H1 (cell line): ENCODE data around the gene SLC1A1. TPM values are rescaled to one million over a fixed set of nuclear protein-coding genes. Genes with fewer than 3 reads are reported as not detected.

Source experiments
- ASH2L ChIP-seq: fragments of 200-600, 300-600 bp; sonication (generic); IDR thresholded peaks from one replicate; pipeline ENCODE4 v1.7.1; 2017; ENCODE audit warnings: low read length
- BACH1 ChIP-seq: IDR thresholded peaks from 2 replicates; pipeline ENCODE4 v1.6.1; 2012; ENCODE audit warnings: low read length, improper control_type of control experiment
- EGR1 ChIP-seq: IDR thresholded peaks from 2 replicates; pipeline ENCODE4 v1.6.1; 2011; ENCODE audit warnings: low read depth, low read length, borderline replicate concordance
- JUN ChIP-seq: IDR thresholded peaks from 2 replicates; pipeline ENCODE4 v1.6.1; 2011; ENCODE audit warnings: low read depth, mild to moderate bottlenecking, improper control_type of control experiment, low read length
- KDM5A ChIP-seq: fragments of 200-600 bp; IDR thresholded peaks from 2 replicates; pipeline ENCODE4 v1.7.1; 2012; ENCODE audit warnings: mild to moderate bottlenecking, low read length, inconsistent platforms, mixed read lengths
- RXRA ChIP-seq: IDR thresholded peaks from 2 replicates; pipeline ENCODE4 v1.6.1; 2011; ENCODE audit warnings: low read depth, mild to moderate bottlenecking, low read length, moderate library complexity; ENCODE audit not compliant: insufficient read depth
- SP4 ChIP-seq: IDR thresholded peaks from 2 replicates; pipeline ENCODE4 v1.6.1; 2012; ENCODE audit warnings: low read length, inconsistent platforms
- TAF7 ChIP-seq: optimal IDR thresholded peaks from 2 replicates; pipeline ENCODE3; 2011; ENCODE audit warnings: low read depth, mild to moderate bottlenecking, inconsistent platforms, low read length, moderate library complexity, borderline replicate concordance
- TBP ChIP-seq: IDR thresholded peaks from 2 replicates; pipeline ENCODE4 v1.6.1; 2011; ENCODE audit warnings: low read depth, low read length, improper control_type of control experiment
- polyA plus RNA-seq, 7 experiments: library from polyadenylated mRNA; depleted of rRNA in 3 of 7; stranded (reverse) in 5 of 7; unstranded in 2 of 7; fragments of >200 nt in 5 of 7; fragments of 200-250 nt in 2 of 7; gene quantifications; 1 replicate in 5 of 7; 2 replicates in 1 of 7; 4 replicates in 1 of 7; pipeline versions ENCODE4 v1.2.1 to v1.2.3, GENCODE V29; 2011 to 2013; ENCODE audit warnings: missing spikeins in 2 of 7, mixed read lengths in 2 of 7
- total RNA-seq: library from RNA; stranded (reverse); fragmentation: NEBNext Ultra II Directional; extraction: Animal tissue kit (Norgen Biotek cat#: 25700); gene quantifications from 2 replicates; pipeline ENCODE4 v1.2.1, GENCODE V29; 2021
- TF ChIP-seq, protein P1 (sequence below): IDR thresholded peaks from 2 replicates; pipeline ENCODE4 v1.6.1; 2012; ENCODE audit warnings: low read length, inconsistent platforms
- TF ChIP-seq, protein P2 (sequence below): IDR thresholded peaks from 2 replicates; pipeline ENCODE4 v1.6.1; 2012; ENCODE audit warnings: inconsistent platforms

Gene SLC1A1
- total and polyA plus RNA-seq, 2 of the 8 experiments (the other 6 are each of a cell fraction or from before 2014, with no cell fraction given), result 4.7 to 11.7 TPM

DNA sequence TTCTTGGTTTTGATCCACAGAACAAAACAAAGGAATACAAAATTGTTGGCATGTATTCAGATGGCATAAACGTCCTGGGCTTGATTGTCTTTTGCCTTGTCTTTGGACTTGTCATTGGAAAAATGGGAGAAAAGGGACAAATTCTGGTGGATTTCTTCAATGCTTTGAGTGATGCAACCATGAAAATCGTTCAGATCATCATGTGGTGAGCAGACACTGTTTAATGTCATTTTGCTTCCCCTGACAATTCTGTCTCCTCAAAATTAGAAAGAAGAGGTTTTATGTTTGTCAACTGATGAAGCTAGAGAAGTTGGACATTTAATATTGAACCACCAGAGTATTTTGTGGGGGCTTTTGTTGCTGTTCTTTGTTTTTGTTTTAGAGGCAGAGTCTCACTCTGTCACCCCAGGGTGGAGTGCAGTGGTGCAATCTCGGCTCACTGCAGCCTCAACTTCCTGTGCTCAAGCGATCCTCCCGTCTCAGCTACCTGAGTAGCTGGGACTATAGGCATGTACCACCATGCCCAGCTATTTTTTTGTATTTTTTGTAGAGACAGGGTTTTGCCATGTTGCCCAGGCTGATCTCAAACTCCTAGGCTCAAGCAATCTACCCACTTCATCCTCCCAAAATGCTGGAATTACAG lies 82.0 kb downstream of the SLC1A1 start (continued):
- TF ChIP-seq, protein P1, sequence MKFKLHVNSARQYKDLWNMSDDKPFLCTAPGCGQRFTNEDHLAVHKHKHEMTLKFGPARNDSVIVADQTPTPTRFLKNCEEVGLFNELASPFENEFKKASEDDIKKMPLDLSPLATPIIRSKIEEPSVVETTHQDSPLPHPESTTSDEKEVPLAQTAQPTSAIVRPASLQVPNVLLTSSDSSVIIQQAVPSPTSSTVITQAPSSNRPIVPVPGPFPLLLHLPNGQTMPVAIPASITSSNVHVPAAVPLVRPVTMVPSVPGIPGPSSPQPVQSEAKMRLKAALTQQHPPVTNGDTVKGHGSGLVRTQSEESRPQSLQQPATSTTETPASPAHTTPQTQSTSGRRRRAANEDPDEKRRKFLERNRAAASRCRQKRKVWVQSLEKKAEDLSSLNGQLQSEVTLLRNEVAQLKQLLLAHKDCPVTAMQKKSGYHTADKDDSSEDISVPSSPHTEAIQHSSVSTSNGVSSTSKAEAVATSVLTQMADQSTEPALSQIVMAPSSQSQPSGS, result no peak
- TF ChIP-seq ASH2L, result no peak
- TF ChIP-seq SP4, result no peak
- TF ChIP-seq, protein P2, sequence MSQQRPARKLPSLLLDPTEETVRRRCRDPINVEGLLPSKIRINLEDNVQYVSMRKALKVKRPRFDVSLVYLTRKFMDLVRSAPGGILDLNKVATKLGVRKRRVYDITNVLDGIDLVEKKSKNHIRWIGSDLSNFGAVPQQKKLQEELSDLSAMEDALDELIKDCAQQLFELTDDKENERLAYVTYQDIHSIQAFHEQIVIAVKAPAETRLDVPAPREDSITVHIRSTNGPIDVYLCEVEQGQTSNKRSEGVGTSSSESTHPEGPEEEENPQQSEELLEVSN, result no peak
- TF ChIP-seq RXRA, result no peak
- no peak for TF ChIP-seq JUN
- TF ChIP-seq EGR1, result no peak
- TF ChIP-seq BACH1, result no peak
- no peak for TF ChIP-seq KDM5A
- TF ChIP-seq TBP, result no peak
- TF ChIP-seq TAF7, result no peak
